GM19035 (cell line): ENCODE data around the gene CHST12.
"Not testable (repeated sequence)": the region's sequence is repeated elsewhere in the genome, so short reads cannot be mapped to it uniquely, and the experiment has no call there.

Experiments used
- ATAC-seq: cut with Tn5 transposase; IDR thresholded peaks from one replicate; pipeline ENCODE4 v1.9.1; 2021; ENCODE audit not compliant: unreplicated experiment

Gene CHST12

GRCh38 chr7:2403718-2404648 is 572 bp downstream of the CHST12 start:
- peak; percentile 18 for ATAC-seq

GRCh38 chr7:2404714-2405119 is 1.3 kb downstream of the CHST12 start:
- ATAC-seq = no peak

GRCh38 chr7:2405201-2405600 is 1.8 kb downstream of the CHST12 start:
- no peak for ATAC-seq

GRCh38 chr7:2405601-2406345 is 2.4 kb downstream of the CHST12 start:
- peak; percentile 41 for ATAC-seq

- no peak for ATAC-seq
Measured at GRCh38 chr7:2409745-2410414, 6.5 kb downstream of the CHST12 start.

- ATAC-seq = no peak
Measured at GRCh38 chr7:2411049-2411448, 7.6 kb downstream of the CHST12 start.

- ATAC-seq = no peak
Measured at GRCh38 chr7:2411815-2412586, 8.6 kb downstream of the CHST12 start.

GRCh38 chr7:2412587-2413201 is 9.3 kb downstream of the CHST12 start:
- no peak for ATAC-seq

GRCh38 chr7:2416063-2416462 is 12.7 kb downstream of the CHST12 start:
- ATAC-seq = no peak

GRCh38 chr7:2416650-2417049 is 13.2 kb downstream of the CHST12 start:
- ATAC-seq = no peak

- not testable (repeated sequence) for ATAC-seq
Measured at GRCh38 chr7:2417178-2417577, 13.8 kb downstream of the CHST12 start.

- no peak for ATAC-seq
Measured at GRCh38 chr7:2417981-2418481, 14.6 kb downstream of the CHST12 start.

GRCh38 chr7:2420216-2420933 is 17.0 kb downstream of the CHST12 start:
- ATAC-seq = no peak

GRCh38 chr7:2421943-2422310 is 18.5 kb downstream of the CHST12 start:
- no peak for ATAC-seq

- ATAC-seq = no peak
Measured at GRCh38 chr7:2425749-2426148, 22.3 kb downstream of the CHST12 start.

GRCh38 chr7:2431260-2431867 is 28.0 kb downstream of the CHST12 start:
- no peak for ATAC-seq

GRCh38 chr7:2432910-2433712 is 29.7 kb downstream of the CHST12 start:
- no peak for ATAC-seq
